NCI-H2107 treated with DMSO at 0.1 percent for 48 hours (cell line): ENCODE measurements around the gene IL18RAP.

Experiments
- DNase-seq: peaks from one replicate; lab custom pipeline; 2025; ENCODE audit not compliant: unreplicated experiment; lab: John Stamatoyannopoulos, UW

Gene IL18RAP

GRCh38 chr2:102422910-102423309, at the start of gene IL18RAP:
TSS of gene IL18RAP (plus strand) at chr2:102423160. CDS start at chr2:102423278, 118 bp downstream.
- no peak for DNase-seq

GRCh38 chr2:102376052-102376591, 46.8 kb upstream of the IL18RAP start:
- no peak for DNase-seq

- no peak for DNase-seq
These were observed 39.2 kb upstream of the IL18RAP start for GRCh38 chr2:102383722-102384121.

- no peak for DNase-seq
These were observed 37.4 kb upstream of the IL18RAP start for GRCh38 chr2:102385522-102385921.

GRCh38 chr2:102386004-102386403, 37.0 kb upstream of the IL18RAP start:
- DNase-seq: no peak

GRCh38 chr2:102386867-102387541, 36.0 kb upstream of the IL18RAP start:
- DNase-seq: no peak

GRCh38 chr2:102387763-102388546, 35.0 kb upstream of the IL18RAP start:
- no peak for DNase-seq

- no peak for DNase-seq
These were observed 31.4 kb upstream of the IL18RAP start for GRCh38 chr2:102391565-102391964.

- no peak for DNase-seq
These were observed 30.9 kb upstream of the IL18RAP start for GRCh38 chr2:102392096-102392495.

GRCh38 chr2:102392942-102393341, 30.0 kb upstream of the IL18RAP start:
- no peak for DNase-seq

- DNase-seq: no peak
These were observed 26.9 kb upstream of the IL18RAP start for GRCh38 chr2:102396012-102396411.

- DNase-seq: no peak
These were observed 25.8 kb upstream of the IL18RAP start for GRCh38 chr2:102397209-102397608.

GRCh38 chr2:102399499-102400141, 23.3 kb upstream of the IL18RAP start:
- DNase-seq: no peak

- no peak for DNase-seq
These were observed 21.5 kb upstream of the IL18RAP start for GRCh38 chr2:102401456-102401855.

GRCh38 chr2:102401865-102402264, 21.1 kb upstream of the IL18RAP start:
- no peak for DNase-seq

- DNase-seq: no peak
These were observed 12.0 kb upstream of the IL18RAP start for GRCh38 chr2:102410952-102411351.

- DNase-seq: no peak
These were observed 10.8 kb upstream of the IL18RAP start for GRCh38 chr2:102412199-102412598.

GRCh38 chr2:102417946-102418345, 5.0 kb upstream of the IL18RAP start:
- no peak for DNase-seq

GRCh38 chr2:102418421-102418961, 4.5 kb upstream of the IL18RAP start:
- no peak for DNase-seq

GRCh38 chr2:102420290-102420689, 2.7 kb upstream of the IL18RAP start:
- DNase-seq: no peak
